Measurements from ENCODE around the gene ADAMTSL3. TPM values are rescaled to one million over a fixed set of nuclear protein-coding genes. Genes with fewer than 3 reads are reported as not detected.

ADAMTSL3 gene
- total RNA-seq, 1 donor from 2014 or later: 0.07 TPM

DNA sequence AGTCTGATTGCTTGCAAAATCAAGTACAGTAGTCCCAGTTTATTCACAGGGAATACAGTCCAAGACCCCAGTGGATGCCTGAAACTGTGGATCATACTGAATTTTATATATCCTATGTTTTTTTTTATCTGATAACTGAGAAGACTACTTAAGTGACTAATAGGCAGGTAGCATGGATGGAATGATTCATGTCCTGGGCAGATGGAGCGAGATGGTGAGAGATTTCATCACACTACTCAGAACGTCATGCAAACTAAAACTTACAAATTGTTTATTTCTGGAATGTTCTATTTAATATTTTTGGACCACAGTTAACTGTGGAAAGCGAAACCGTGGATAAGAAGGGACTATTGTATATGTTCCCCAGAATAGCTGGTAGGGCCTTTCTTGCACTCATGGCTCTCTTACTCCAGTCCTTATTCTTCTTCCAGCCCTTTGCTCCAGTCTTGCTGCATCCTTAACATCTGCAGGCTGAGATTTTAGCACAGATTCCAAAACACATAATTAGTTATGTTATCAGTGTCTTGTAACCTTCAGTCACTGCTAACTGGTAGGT is 290.0 kb downstream of the ADAMTSL3 start:
- H3K27ac Mint-ChIP-seq (ENCODE audit: unreplicated experiment): no peak overlapping the region
- DNase-seq (ENCODE audit: low read depth, low spot score): no peak
- H3K4me1 Mint-ChIP-seq: peaks cover 7% of the 10 kb centered on the region
- H3K9me3 Mint-ChIP-seq: no peaks in the 10 kb centered on the region
- H3K4me3 Mint-ChIP-seq: no peak overlapping the region
- no peaks in the 10 kb centered on the region for H3K36me3 Mint-ChIP-seq (ENCODE audit: low read depth)
- no peaks in the 10 kb centered on the region for H3K27me3 Mint-ChIP-seq (ENCODE audit: low read depth)
- no peak for TF ChIP-seq CTCF (conservative IDR thresholded peaks at IDR 0.05)

DNA sequence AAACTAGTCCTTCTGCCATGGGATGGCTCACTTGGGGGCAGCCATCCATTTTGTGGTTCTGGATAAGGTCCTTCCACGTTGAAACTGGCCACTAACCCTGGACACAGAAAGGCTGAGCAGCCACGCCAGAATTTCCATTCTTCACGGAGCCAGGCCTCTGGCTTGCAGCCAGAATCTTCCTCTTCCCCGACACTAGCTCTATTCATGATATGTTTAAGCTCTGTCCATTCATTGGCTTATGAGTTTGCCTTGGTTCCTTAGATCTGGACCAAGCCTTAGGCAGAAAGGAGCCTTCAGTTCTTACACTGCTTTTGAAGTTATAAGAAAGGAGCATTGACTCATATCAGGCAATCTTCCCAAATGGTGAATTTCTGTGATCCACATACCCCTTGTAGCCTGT is 293.2 kb downstream of the ADAMTSL3 start:
- no peak overlapping the region for H3K4me3 Mint-ChIP-seq
- peaks cover 7% of the 10 kb centered on the region for H3K4me1 Mint-ChIP-seq
- no peak for TF ChIP-seq CTCF (conservative IDR thresholded peaks at IDR 0.05)
- peaks cover 17% of the 10 kb centered on the region for H3K9me3 Mint-ChIP-seq
- peaks cover 2% of the 10 kb centered on the region for H3K36me3 Mint-ChIP-seq (ENCODE audit: low read depth)
- DNase-seq (ENCODE audit: low read depth, low spot score): no peak
- H3K27ac Mint-ChIP-seq (ENCODE audit: unreplicated experiment): no peak overlapping the region
- no peaks in the 10 kb centered on the region for H3K27me3 Mint-ChIP-seq (ENCODE audit: low read depth)

- Mint-ChIP-seq H3K9me3 (peaks cover 13% of the 10 kb centered on the region), H3K27ac (ENCODE audit: unreplicated experiment) (no peak overlapping the region), H3K36me3 (ENCODE audit: low read depth) (peaks cover 4% of the 10 kb centered on the region), H3K4me1 (no peaks in the 10 kb centered on the region), H3K4me3 (no peak overlapping the region), H3K27me3 (ENCODE audit: low read depth) (no peaks in the 10 kb centered on the region)
- no peak for TF ChIP-seq CTCF (conservative IDR thresholded peaks at IDR 0.05)
- DNase-seq (ENCODE audit: low read depth, low spot score): no peak
Measured at GRCh38 chr15:83954506-83954905, 300.6 kb downstream of the ADAMTSL3 start.

- DNase-seq (ENCODE audit: low read depth, low spot score): no peak
- Mint-ChIP-seq H3K9me3 (peaks cover 7% of the 10 kb centered on the region), H3K4me1 (peaks cover 7% of the 10 kb centered on the region), H3K4me3 (no peak overlapping the region), H3K27me3 (ENCODE audit: low read depth) (peaks cover under 1% of the 10 kb centered on the region), H3K36me3 (ENCODE audit: low read depth) (peaks cover 4% of the 10 kb centered on the region), H3K27ac (ENCODE audit: unreplicated experiment) (no peak overlapping the region)
- no peak for TF ChIP-seq CTCF (conservative IDR thresholded peaks at IDR 0.05)
Measured at GRCh38 chr15:83955806-83956265, 301.9 kb downstream of the ADAMTSL3 start.

DNA sequence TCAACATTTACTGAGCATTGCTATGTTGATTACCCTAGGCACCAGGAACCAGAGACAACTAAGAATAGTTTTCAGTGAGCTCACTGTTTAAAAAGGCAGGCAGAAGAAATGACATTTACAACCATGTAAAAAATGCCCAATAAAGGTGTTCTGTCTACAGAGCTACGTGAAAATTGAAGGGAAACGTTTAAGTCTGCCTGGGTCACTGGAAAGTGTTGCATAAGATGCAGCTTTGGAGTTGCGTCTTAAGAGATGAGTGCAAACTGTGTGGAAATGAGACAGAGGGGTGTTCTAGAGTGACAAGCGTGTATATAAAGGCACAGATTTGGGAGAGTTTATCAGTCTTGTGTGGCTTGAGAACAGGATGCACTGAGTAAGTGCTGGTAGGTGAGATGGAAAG is 303.0 kb downstream of the ADAMTSL3 start:
- H3K36me3 Mint-ChIP-seq (ENCODE audit: low read depth): peaks cover 2% of the 10 kb centered on the region
- no peak overlapping the region for H3K4me3 Mint-ChIP-seq
- no peak for TF ChIP-seq CTCF (conservative IDR thresholded peaks at IDR 0.05)
- DNase-seq (ENCODE audit: low read depth, low spot score): no peak
- H3K9me3 Mint-ChIP-seq: peaks cover 2% of the 10 kb centered on the region
- H3K27ac Mint-ChIP-seq (ENCODE audit: unreplicated experiment): no peak overlapping the region
- H3K27me3 Mint-ChIP-seq (ENCODE audit: low read depth): peaks cover 3% of the 10 kb centered on the region
- peaks cover 14% of the 10 kb centered on the region for H3K4me1 Mint-ChIP-seq

Measured in neural crest cell (in vitro differentiated cells).